ENCODE results near the gene ARHGAP19. TPM values are rescaled to one million over a fixed set of nuclear protein-coding genes. Genes with fewer than 3 reads are reported as not detected.

ARHGAP19 gene
- total RNA-seq (2014; rRNA removed; shearing (Covaris generic)) = 18.5 and 20.6 TPM in 2 replicates

DNA sequence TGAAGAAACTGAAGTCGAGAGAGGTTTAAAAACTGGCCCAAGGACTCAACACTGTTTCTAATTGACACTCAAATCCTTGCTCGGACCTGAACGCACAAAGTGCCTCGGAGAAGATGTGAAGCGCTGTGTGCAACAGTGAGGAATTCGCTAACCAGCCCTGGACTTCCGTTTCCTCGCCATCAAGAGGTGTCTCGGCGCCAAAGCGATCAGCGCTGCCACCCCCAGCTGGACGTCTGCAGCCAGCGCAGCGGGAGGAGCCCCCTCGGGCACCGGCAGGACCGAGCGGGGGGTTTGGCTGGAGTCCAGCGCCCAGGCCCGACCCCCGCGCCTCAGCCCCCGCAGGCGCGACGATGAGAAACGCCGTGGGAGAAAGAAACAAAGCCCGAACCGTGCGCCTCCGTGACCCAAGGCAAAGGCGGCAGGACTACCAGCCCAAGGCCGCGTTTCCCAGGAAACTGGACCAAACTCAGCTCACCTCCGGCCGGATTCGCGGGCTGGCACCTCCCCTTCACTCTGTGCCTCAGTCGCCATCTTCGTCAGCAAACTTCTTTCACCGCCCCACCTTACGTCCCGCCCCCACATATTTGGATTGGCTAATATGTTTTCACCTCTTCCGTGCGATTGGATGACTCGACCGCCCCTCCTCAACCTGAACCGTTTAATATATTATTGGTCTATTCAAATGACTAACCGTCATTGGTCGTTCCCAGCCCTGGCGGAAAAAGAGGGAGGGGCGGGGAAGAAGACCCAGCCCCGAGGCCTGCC, at the start of gene ARHGAP19:
Gene ARHGAP19 (minus strand): TSS at position 541 of the 765 bp plus-strand sequence. CDS start 10 bp downstream, at position 531.
- peak; percentile 98 to 99 for DNase-seq (ENCODE audit: low read depth in 1 of 2, low spot score in 2 of 2)
- peaks cover 3% of the 10 kb centered on the region; the same call in 1 of the 2 replicates for H3K36me3 ChIP-seq
- no peaks in the 10 kb centered on the region for H3K27me3 ChIP-seq (replicated peaks)
- H3K27ac ChIP-seq = peak within 1 kb of the TSS; percentile 94
- no peaks in the 10 kb centered on the region for H3K9me3 ChIP-seq (replicated peaks)
- H3K4me1 ChIP-seq (replicated peaks) = peaks cover 7% of the 10 kb centered on the region
- peak within 1 kb of the TSS; percentile 56 for H3K4me3 ChIP-seq

- Histone ChIP-seq H3K36me3 (no peaks in the 10 kb centered on the region), H3K9me3 (replicated peaks) (no peaks in the 10 kb centered on the region), H3K4me1 (replicated peaks) (no peaks in the 10 kb centered on the region), H3K4me3 (no peak overlapping the region), H3K27me3 (replicated peaks) (0 out of 2 replicates have a peak, but pooled peaks cover 10% of the 10 kb centered on the region), H3K27ac (no peak overlapping the region)
- DNase-seq (ENCODE audit: low read depth in 1 of 2, low spot score in 2 of 2) = no peak
Observed at GRCh38 chr10:97341416-97341815, 49.0 kb upstream of the ARHGAP19 start.

- DNase-seq (ENCODE audit: low read depth in 1 of 2, low spot score in 2 of 2) = no peak
- peaks cover 10% of the 10 kb centered on the region for H3K4me1 ChIP-seq (replicated peaks)
- H3K4me3 ChIP-seq = no peak overlapping the region
- H3K27ac ChIP-seq = no peak overlapping the region
- no peaks in the 10 kb centered on the region for H3K36me3 ChIP-seq
- peaks cover 16% of the 10 kb centered on the region; the same call in 1 of the 2 replicates for H3K27me3 ChIP-seq (replicated peaks)
- H3K9me3 ChIP-seq (replicated peaks) = no peaks in the 10 kb centered on the region
Observed at GRCh38 chr10:97338041-97338440, 45.6 kb upstream of the ARHGAP19 start.

DNA sequence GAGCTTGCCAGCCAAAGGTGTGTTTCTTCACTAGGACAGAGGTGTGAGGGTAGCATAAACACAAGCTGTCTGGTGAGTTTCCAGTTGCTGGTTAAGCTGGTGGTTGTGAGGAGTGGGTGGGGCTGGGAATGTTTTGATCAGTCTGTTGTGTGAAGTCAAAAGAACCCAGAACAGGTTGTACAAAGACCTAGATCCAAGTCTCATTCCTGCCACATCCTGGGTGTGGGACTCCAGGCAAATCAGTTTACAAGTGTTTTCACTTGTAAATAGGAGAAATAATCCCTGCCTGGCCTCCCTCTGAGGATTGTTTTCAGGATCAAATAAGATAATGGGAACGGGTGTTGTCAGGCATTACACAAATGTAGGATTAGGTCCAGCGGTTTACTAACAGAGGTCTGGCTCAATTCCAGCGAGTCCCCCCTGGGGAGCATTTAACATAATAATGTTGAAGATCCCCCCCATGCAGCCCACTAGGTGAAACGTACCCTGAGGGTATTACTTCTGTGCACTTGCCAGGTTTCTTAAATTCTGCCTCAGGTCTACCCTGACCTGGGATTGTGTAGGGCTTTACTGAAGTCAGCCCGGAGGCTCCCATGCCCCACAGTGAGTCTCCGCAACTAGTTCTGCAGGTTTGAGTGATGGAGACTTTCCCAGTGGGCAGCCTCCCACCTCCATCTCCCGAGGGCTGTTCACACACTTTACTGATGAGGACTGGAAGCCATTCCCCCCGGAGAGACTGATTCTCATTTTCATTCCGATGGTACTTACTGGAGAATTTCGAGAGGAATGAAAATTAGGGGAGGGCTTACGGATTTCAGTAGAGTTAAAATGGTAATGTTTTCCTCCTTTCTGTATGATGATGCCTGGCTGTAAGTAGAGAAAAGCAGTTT, 44.8 kb upstream of the ARHGAP19 start:
- peaks cover 16% of the 10 kb centered on the region; the same call in 1 of the 2 replicates for H3K27me3 ChIP-seq (replicated peaks)
- H3K4me1 ChIP-seq (replicated peaks) = peaks cover 16% of the 10 kb centered on the region
- no peaks in the 10 kb centered on the region for H3K36me3 ChIP-seq
- H3K4me3 ChIP-seq = no peak overlapping the region
- no peaks in the 10 kb centered on the region for H3K9me3 ChIP-seq (replicated peaks)
- H3K27ac ChIP-seq = no peak overlapping the region
- no peak for DNase-seq (ENCODE audit: low read depth in 1 of 2, low spot score in 2 of 2)

GRCh38 chr10:97336446-97336845, 44.0 kb upstream of the ARHGAP19 start:
- Histone ChIP-seq H3K9me3 (replicated peaks) (no peaks in the 10 kb centered on the region), H3K4me3 (no peak overlapping the region), H3K4me1 (replicated peaks) (peaks cover 16% of the 10 kb centered on the region), H3K36me3 (no peaks in the 10 kb centered on the region), H3K27me3 (replicated peaks) (peaks cover 16% of the 10 kb centered on the region; the same call in 1 of the 2 replicates), H3K27ac (no peak overlapping the region)
- DNase-seq (ENCODE audit: low read depth in 1 of 2, low spot score in 2 of 2) = no peak

DNA sequence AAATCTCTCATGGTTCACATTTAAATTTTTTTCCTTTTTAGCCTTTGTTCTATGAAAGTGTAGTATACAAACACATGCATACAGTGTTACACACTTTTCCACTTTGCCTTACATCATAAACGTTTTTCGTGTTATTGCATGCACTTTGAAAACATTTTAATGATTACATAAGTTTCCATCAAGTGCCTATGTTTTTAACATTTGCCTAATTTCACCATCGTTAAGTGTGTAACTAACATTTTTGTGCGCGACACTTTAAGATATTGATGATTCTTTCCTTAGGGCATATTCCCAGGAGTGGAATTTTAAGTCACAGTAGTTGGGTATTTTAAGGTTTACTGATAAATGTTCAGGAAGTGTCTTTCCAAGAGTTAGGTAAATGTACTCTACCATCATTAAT, 43.6 kb upstream of the ARHGAP19 start:
- H3K9me3 ChIP-seq (replicated peaks) = no peaks in the 10 kb centered on the region
- peaks cover 16% of the 10 kb centered on the region; the same call in 1 of the 2 replicates for H3K27me3 ChIP-seq (replicated peaks)
- peaks cover 16% of the 10 kb centered on the region for H3K4me1 ChIP-seq (replicated peaks)
- H3K27ac ChIP-seq = no peak overlapping the region
- DNase-seq (ENCODE audit: low read depth in 1 of 2, low spot score in 2 of 2) = no peak
- no peak overlapping the region for H3K4me3 ChIP-seq
- H3K36me3 ChIP-seq = no peaks in the 10 kb centered on the region

- H3K4me1 ChIP-seq (replicated peaks) = peaks cover 16% of the 10 kb centered on the region
- DNase-seq (ENCODE audit: low read depth in 1 of 2, low spot score in 2 of 2) = peak in 1 of 2 experiments; percentile 10
- H3K9me3 ChIP-seq (replicated peaks) = no peaks in the 10 kb centered on the region
- peak overlapping the region; percentile 67 for H3K4me3 ChIP-seq
- H3K27me3 ChIP-seq (replicated peaks) = peaks cover 16% of the 10 kb centered on the region; the same call in 1 of the 2 replicates
- H3K27ac ChIP-seq = peak overlapping the region; percentile 98
- H3K36me3 ChIP-seq = no peaks in the 10 kb centered on the region
Observed at GRCh38 chr10:97335188-97335619, 42.8 kb upstream of the ARHGAP19 start.

DNA sequence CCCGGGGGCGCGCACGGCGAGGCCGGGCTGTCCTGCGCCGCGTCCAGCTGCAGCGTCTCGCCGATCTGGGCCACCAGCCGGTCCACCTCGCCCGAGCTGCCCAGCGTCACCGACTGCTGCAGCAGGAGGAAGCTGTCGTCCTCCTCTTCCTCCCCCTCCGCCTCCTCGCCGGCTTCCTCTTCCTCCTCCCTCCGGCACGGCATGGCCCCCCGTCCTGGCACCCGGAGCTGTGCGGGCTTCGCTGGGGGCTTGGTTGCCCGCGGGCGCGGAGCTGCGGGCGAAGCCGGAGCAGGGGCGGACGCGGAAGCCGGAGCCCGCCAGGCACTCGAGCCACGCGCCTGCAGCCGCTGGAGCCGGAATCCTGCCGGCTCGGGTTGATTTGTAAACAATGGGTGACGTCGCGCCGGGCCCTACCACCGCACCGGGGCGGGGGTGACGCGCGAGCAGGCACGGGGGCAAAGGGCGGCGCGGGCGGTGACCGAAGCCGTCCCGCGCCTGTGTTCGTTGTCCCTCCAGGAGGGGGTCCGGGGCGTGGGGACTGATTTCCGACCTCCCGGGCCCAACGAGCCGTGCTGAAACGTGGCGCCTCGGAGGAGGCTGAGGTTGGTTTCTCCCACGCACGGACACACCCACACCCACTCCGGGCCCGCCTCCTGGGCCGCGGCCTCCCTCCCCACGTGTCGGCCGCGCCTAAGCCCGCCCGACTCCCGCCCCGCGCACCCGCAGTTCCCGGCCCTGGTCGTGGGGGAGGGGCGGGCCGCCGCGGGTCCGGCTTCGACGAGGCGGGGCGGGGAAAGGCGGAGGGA, 42.1 kb upstream of the ARHGAP19 start, which contains the start of gene FRAT2:
Gene FRAT2 (minus strand): TSS at position 360 of the 806 bp plus-strand sequence. CDS start 157 bp downstream, at position 203.
- Histone ChIP-seq H3K27ac (peak within 1 kb of the TSS; percentile 98), H3K36me3 (no peaks in the 10 kb centered on the region)
- DNase-seq (ENCODE audit: low read depth in 1 of 2, low spot score in 2 of 2) = peak; percentile 88 to 96

DNA sequence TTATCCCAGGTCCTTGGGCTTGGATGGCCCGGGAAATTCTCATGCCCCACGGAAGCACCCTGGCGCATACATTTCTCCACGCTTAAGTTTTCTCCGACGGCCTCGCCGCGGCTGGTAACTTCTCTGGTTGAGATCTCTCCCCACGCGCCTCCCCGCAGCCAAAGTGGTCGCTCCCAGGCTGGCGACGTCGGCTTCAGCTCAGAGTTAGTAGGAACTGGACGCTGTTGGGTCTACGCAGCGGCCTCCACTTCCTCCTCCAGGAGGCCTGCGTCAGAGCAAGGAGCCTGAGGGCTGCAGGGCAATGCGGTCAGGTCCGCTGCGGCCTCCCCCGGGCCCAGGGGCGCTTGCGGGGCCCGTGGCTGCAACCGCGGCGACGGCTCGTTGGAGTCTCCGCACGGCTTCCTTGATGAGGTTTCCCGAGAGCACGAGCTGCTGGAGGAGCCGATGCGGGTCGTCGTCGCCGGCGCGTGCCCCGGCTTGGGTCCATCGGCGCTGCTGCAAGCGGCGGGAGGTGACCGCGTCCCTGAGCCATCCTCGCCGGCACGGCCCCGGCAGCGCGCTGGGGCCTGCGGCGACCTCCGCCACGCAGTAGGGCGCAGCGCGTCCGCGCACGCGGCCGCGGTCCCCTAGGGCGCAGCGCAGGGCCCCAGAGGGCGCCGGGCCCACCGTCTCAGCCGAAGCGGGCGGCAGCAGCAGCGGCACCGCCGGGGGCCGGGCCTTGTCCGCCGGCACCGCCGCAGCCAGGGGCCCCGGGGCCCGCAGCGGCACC, 41.3 kb upstream of the ARHGAP19 start:
- no peaks in the 10 kb centered on the region; the same call in 1 of the 2 replicates for H3K36me3 ChIP-seq
- H3K27me3 ChIP-seq (replicated peaks) = peaks cover 16% of the 10 kb centered on the region; the same call in 1 of the 2 replicates
- peak overlapping the region; percentile 67 for H3K4me3 ChIP-seq
- peak overlapping the region; percentile 13; the same call in 1 of the 2 replicates for H3K27ac ChIP-seq
- DNase-seq (ENCODE audit: low read depth in 1 of 2, low spot score in 2 of 2) = peak in 1 of 2 experiments; percentile 64
- peaks cover 16% of the 10 kb centered on the region for H3K4me1 ChIP-seq (replicated peaks)
- no peaks in the 10 kb centered on the region for H3K9me3 ChIP-seq (replicated peaks)

More for the DNA sequence above, 42.1 kb upstream of the ARHGAP19 start, which contains the start of gene FRAT2:
- peak within 1 kb of the TSS; percentile 67 for H3K4me3 ChIP-seq
- no peaks in the 10 kb centered on the region for H3K9me3 ChIP-seq (replicated peaks)
- peaks cover 16% of the 10 kb centered on the region for H3K4me1 ChIP-seq (replicated peaks)
- H3K27me3 ChIP-seq (replicated peaks) = peaks cover 16% of the 10 kb centered on the region; the same call in 1 of the 2 replicates

GRCh38 chr10:97333351-97333600, 40.8 kb upstream of the ARHGAP19 start:
- no peak overlapping the region; the same call in 1 of the 2 replicates for H3K27ac ChIP-seq
- H3K4me3 ChIP-seq = peak overlapping the region; percentile 67
- no peaks in the 10 kb centered on the region for H3K9me3 ChIP-seq (replicated peaks)
- DNase-seq (ENCODE audit: low read depth in 1 of 2, low spot score in 2 of 2) = no peak
- H3K27me3 ChIP-seq (replicated peaks) = peaks cover 16% of the 10 kb centered on the region; the same call in 1 of the 2 replicates
- H3K4me1 ChIP-seq (replicated peaks) = peaks cover 16% of the 10 kb centered on the region
- no peaks in the 10 kb centered on the region; the same call in 1 of the 2 replicates for H3K36me3 ChIP-seq

GRCh38 chr10:97332591-97333350, 40.3 kb upstream of the ARHGAP19 start:
- Histone ChIP-seq H3K9me3 (replicated peaks) (no peaks in the 10 kb centered on the region), H3K27me3 (replicated peaks) (peaks cover 16% of the 10 kb centered on the region; the same call in 1 of the 2 replicates), H3K36me3 (no peaks in the 10 kb centered on the region; the same call in 1 of the 2 replicates), H3K4me1 (replicated peaks) (peaks cover 20% of the 10 kb centered on the region), H3K27ac (no peak overlapping the region), H3K4me3 (peak overlapping the region; percentile 67)
- no peak for DNase-seq (ENCODE audit: low read depth in 1 of 2, low spot score in 2 of 2)

All from SJSA1 (cell line).